Limb (tissue), 2 donors: ENCODE results near the gene GCH1.
A peak's percentile ranks its signal among the peaks of the same experiment; 100 is the strongest.
"Not testable (repeated sequence)": the region's sequence is repeated elsewhere in the genome, so short reads cannot be mapped to it uniquely, and the experiment has no call there.

Experiments used
- DNase-seq, 2 donors: peaks; one replicate each; pipeline ENCODE4 v3.0.0-alpha.2; 2016; ENCODE audit errors: extremely low spot score in 2 of 2

The GCH1 gene

GRCh38 chr14:54908973-54909372, 6.3 kb upstream of the GCH1 start:
- DNase-seq: not testable (repeated sequence)

- DNase-seq: no peak
Measured at GRCh38 chr14:54908190-54908589, 5.6 kb upstream of the GCH1 start.

DNA sequence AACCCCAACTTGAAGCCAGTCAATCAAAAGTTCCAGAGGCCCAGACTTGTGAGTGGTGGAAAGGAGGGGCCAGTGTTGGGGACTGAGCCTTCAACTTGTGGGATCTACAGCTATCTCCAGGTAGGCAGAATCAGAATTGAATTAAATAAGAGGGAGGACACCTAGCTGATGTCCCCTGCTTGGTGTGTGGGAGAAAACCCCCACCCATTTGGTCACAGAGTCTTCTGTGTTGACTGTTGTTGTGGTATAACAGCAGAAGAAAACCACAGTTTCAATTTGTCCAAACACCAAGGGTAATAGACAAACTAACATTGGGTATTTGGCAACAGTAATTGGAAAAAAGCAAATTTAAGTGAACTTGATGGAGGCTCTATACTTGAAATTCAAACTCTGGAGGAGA, 3.4 kb upstream of the GCH1 start:
- DNase-seq: no peak

GRCh38 chr14:54902143-54902520, 494 bp downstream of the GCH1 start:
- DNase-seq: peak in 1 of 2 donors; percentile 76

DNA sequence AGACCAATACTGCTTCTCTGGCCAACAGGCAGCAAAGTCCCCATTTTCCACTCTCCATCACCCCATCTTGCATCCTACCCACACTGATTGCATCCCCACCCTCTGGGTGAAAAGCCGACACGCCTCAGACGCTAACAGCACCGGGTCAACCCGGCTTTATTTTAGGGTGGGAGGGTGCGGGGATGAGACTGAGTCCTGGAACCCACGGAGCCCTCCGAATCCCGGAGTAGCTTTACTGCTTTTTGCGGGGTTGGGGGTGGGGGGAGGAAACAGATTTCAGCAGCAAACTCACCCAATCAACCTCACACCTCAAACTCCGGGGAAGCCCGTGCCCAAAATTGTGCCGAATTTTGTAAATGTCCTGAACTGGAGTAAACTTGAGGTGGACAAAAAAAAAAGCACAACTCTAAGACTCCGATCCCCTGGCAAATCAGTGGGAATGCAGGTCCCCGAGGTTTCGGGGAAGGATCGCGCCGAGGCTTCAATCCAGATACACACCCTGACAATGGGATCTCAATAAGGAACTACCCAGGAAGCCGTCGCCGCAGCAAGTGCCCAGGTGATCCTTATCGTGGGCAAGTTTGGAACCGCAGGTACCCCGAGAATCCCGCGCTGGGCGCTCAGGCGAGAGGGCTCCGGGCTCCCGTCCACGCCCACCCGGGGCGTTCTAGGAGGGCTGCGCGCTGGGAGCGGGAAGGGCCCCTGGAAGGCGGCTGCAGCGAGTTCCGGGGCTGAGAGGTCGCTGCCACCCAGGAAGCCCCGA, 1.1 kb downstream of the GCH1 start:
- DNase-seq: peak in 1 of 2 donors; percentile 33

- no peak for DNase-seq
Measured at GRCh38 chr14:54899573-54899972, 3.1 kb downstream of the GCH1 start.

GRCh38 chr14:54897809-54898555, 4.6 kb downstream of the GCH1 start:
- DNase-seq: not testable (repeated sequence)

- no peak for DNase-seq
Measured at GRCh38 chr14:54895683-54896082, 6.9 kb downstream of the GCH1 start.

GRCh38 chr14:54894995-54895394, 7.6 kb downstream of the GCH1 start:
- no peak for DNase-seq

GRCh38 chr14:54893151-54893760, 9.4 kb downstream of the GCH1 start:
- peak in 1 of 2 donors; percentile 41 for DNase-seq

DNA sequence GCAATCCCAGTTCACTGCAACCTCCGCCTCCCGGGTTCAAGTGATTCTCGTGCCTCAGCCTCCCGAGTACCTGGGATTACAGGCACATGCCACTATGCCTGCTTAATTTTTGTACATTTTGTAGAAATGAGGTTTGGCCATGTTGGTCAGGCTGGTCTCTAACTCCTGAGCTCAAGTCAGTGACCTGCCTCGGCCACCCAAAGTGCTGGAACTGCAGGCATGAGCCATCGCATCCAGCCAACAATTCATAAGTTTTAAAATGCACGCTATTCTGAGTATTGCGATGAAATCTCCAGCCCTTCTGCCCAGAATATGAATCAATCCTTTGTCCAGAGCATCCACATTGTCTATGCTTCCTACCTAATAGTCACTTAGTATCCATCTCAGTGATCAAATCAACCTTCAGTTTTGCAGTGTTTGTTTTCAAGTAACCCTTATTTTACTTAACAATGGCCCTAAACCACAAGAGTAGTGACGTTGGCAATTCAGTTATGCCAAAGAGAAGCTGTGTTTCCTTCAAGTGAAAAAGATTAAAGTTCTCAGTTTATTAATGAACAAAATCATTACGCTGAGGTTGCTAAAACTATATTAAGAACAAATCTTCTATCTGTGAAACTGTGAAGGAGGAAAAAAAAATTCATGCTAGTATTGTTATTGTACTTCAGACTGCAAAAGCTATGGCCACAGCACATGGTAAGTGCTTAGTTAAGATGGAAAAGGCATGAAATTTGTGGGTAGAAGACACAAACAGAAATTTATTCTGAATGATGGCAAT, 11.0 kb downstream of the GCH1 start:
- DNase-seq: no peak

GRCh38 chr14:54890788-54891187, 11.8 kb downstream of the GCH1 start:
- DNase-seq: no peak

DNA sequence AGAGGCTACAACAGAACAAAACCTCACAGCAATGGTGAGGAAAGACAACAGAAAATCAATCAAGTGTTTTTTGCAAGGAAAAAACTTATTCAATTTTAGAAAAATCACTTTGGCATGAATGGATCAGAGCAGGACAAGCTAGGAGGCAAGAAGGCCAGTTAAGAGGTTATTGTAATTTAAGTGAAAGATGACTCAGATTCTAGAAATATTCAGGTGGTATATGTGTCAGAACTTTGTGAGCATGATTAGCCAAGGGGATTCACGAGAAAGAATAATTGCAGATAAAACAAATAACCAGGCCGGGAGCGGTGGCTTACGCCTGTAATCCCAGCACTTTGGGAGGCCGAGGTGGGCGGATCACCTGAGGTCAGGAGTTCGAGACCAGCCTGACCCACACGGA, 12.7 kb downstream of the GCH1 start:
- DNase-seq: no peak

- no peak for DNase-seq
Measured at GRCh38 chr14:54882521-54882920, 20.1 kb downstream of the GCH1 start.

DNA sequence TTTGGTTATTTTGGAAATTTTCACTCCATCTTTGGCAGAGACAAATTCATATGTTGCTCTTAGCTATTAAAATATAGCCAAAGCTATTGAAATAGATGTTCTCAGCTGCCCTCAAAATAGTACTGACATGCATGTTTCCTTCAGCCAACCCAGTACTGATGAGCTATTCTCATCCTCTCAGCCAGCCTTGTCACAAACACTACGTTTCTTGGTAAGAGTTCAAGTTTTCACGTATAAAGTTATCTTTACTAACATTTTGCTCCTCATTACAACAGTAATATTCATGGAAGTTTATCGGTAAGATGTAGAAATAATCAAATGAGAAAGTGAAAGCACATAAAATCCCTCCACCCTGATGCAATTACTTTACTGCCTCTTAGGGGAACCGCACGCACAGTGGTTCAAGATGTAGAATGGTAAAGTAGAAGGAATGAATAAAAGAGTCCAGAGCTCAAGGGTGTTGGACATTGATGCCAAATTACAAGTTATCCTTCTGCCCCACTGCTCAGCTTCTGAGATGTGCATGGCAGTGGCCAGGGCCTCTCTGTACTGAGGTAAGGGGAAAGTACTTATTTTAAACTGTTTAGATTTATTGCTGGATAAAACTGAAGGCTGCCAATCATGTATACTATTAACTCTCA, 20.7 kb downstream of the GCH1 start:
- DNase-seq: peak in 1 of 2 donors; percentile 30

GRCh38 chr14:54881235-54881760, 21.3 kb downstream of the GCH1 start:
- peak in 1 of 2 donors; percentile 40 for DNase-seq

- DNase-seq: no peak
Measured at GRCh38 chr14:54877703-54878021, 25.0 kb downstream of the GCH1 start.

DNA sequence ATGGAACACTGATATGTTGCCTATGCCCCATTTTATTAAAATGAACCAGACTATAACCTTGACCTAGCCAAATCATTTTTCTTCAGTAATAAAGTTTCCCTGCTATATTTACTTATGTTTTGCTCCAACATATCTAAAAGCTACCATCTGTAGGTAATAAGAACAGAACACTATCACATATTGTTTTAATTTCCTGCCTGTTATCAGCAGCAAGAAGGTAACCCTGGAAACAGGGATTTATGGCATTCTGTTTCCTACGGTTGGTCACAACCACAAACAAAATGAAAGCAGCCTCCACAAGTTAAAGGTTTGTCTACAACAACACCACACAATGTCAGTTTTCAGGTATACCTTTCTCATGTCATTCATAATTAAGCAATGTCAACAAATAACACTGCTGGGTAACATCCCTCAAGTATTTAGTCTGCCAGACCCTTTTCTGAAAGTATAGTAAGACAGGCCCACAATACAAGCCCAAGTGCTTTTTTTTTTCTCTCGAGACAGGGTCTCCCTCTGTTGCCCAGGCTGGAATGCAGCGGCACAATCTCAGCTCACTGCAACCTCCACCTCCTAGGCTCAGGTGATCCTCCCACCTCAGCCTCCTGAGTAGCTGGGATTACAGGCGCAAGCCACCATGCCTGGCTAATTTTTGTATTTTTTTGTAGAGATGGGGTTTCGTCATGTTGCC, 25.5 kb downstream of the GCH1 start:
- DNase-seq: no peak

- not testable (repeated sequence) for DNase-seq
Measured at GRCh38 chr14:54875648-54876047, 27.0 kb downstream of the GCH1 start.
